Esophagus squamous epithelium (tissue), 5 donors: Measurements from ENCODE around the gene OR7C1. TPM values are rescaled to one million over a fixed set of nuclear protein-coding genes. Genes with fewer than 3 reads are reported as not detected.
A peak's percentile ranks its signal among the peaks of the same experiment; 100 is the strongest.

Source experiments
- DNase-seq: peaks from one replicate; lab custom pipeline; 2025; lab: John Stamatoyannopoulos, UW
- H3K27ac ChIP-seq, 4 donors: fragments of 200-600 bp; sonication (generic); one replicate each; pipeline ENCODE4 v1.5.1; 2016 to 2019; ENCODE audit warnings: mild to moderate bottlenecking in 1 of 4
- H3K27me3 ChIP-seq, 4 donors: fragments of 200-600 bp; sonication (generic); 1 replicate in 3 of 4; 2 replicates in 1 of 4; pipeline versions ENCODE4 v1.5.1 to v1.6.0; 2017 to 2021; ENCODE audit warnings: antibody characterized with exemption in 1 of 4
- H3K36me3 ChIP-seq, 3 donors: fragments of 200-600 bp; sonication (generic); one replicate each; pipeline ENCODE4 v1.5.1; 2016 to 2019
- H3K4me1 ChIP-seq, 3 donors: fragments of 200-600 bp; sonication (generic); one replicate each; pipeline ENCODE4 v1.5.1; 2017 to 2019
- H3K4me3 ChIP-seq, 4 donors: fragments of 200-600 bp; sonication (generic); 1 replicate in 3 of 4; 2 replicates in 1 of 4; pipeline ENCODE4 v1.5.1; 2016 to 2019; ENCODE audit warnings: mild to moderate bottlenecking in 2 of 4, moderate library complexity in 1 of 4
- H3K9me3 ChIP-seq, 3 donors: fragments of 200-600 bp; sonication (generic); one replicate each; pipeline ENCODE4 v1.5.1; 2016 to 2019
- CTCF ChIP-seq, 6 experiments: fragments of 450-650 bp in 4 of 6; fragments of 200-600 bp in 2 of 6; sonication (generic) in 2 of 6; IDR thresholded peaks; one replicate each; pipeline ENCODE4 v1.5.1; 2016 to 2019; ENCODE audit warnings: antibody characterized with exemption in 6 of 6, mild to moderate bottlenecking in 4 of 6, moderate library complexity in 4 of 6
- POLR2A ChIP-seq, 4 donors: fragments of 450-650 bp; IDR thresholded peaks; one replicate each; pipeline ENCODE4 v1.6.1; 2017; ENCODE audit warnings: antibody characterized with exemption in 4 of 4, mild to moderate bottlenecking in 4 of 4, moderate library complexity in 3 of 4
- WGBS, 2 donors: methylation state at CpG; one replicate each; pipeline ENCODE4 v1.1.5; 2018; 5-methylcytosine and 5-hydroxymethylcytosine counted together
- intact Hi-C: fragments of 100-400 bp; cut with DNase I; formaldehyde crosslinking; loops from one replicate; pipeline ENCODE4 v1.15.0; 2022
- small RNA-seq, 4 donors: library from RNA; depleted of rRNA; stranded (forward); fragments of <200 nt; gene quantifications; one replicate each; pipeline ENCODE3, GENCODE V24; 2016
- total RNA-seq, 4 donors: library from RNA; depleted of rRNA; stranded (reverse); fragments of >200 nt; gene quantifications; one replicate each; pipeline ENCODE4 v1.1.0, GENCODE V29; 2016
- donor health status: DM: yes; HTN: yes; CAD: no.

OR7C1 gene
- total RNA-seq, 4 donors from 2014 or later = not detected

DNA sequence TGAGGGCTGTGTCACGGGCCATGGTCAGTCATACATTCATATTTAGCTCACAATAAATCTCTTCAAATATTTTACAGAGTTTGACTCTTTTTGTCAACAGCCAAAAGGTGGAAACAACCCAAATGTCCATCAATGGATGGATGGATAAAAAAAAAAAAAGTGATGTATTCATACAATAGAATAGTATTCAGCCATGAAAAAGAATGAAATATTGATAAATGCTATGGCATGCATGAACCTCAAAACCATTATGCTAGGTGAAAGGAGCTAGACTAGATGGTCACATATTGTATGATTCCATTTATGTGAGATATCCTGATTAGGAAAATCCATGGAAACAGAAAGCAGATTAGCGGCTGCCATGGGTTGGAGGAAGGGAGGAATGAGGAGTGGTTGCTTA lies 72.9 kb downstream of the OR7C1 start:
- Histone ChIP-seq H3K4me3 (no peak overlapping the region), H3K27me3 (peaks cover 0 to 9% (median 0%) of the 10 kb centered on the region in 4 donors), H3K9me3 (no peaks in the 10 kb centered on the region), H3K4me1 (peaks cover 0 to 6% (median 0%) of the 10 kb centered on the region in 3 donors), H3K36me3 (no peaks in the 10 kb centered on the region), H3K27ac (no peak overlapping the region)
- no peak for TF ChIP-seq CTCF (IDR thresholded peaks at IDR 0.05)
- no peak for TF ChIP-seq POLR2A (IDR thresholded peaks at IDR 0.05)
- intact Hi-C loops = no loop called here
- WGBS, 2 donors = 83 to 86% methylated on average over 2 of the region's 2 CpGs
- DNase-seq = no peak

DNA sequence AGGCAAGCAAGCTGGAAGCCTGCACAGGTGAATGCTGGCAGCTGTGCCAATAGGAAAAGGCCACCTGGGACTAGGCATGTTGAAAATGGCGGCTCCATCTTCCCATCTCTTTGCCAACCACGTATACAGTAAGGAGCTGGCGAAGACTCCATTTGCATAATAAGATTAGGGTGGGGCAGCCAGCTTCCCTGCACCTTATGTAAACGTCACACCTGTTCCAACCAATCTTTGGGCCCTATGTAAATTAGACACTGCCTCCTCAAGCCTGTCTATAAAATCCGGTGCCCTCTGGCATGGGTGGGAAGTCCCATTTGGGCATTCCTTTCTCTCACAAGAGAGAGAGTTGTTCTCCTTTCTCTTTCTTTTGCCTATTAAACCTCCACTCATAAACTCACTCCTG lies 73.4 kb downstream of the OR7C1 start:
- DNase-seq = no peak
- intact Hi-C loops = no loop called here
- TF ChIP-seq POLR2A (IDR thresholded peaks at IDR 0.05) = no peak
- no peak for TF ChIP-seq CTCF (IDR thresholded peaks at IDR 0.05)

GRCh38 chr19:14758816-14759215 lies 76.2 kb downstream of the OR7C1 start:
- Histone ChIP-seq H3K36me3 (no peaks in the 10 kb centered on the region), H3K27ac (no peak overlapping the region), H3K9me3 (no peaks in the 10 kb centered on the region), H3K27me3 (peaks cover 0 to 2% (median 0%) of the 10 kb centered on the region in 4 donors), H3K4me3 (peak overlapping the region in 3 of 4 donors; percentile 16 to 24 (median 20)), H3K4me1 (peaks cover 0 to 6% (median 0%) of the 10 kb centered on the region in 3 donors)
- TF ChIP-seq CTCF (IDR thresholded peaks at IDR 0.05) (no peak), POLR2A (IDR thresholded peaks at IDR 0.05) (no peak)
- WGBS, 2 donors = 36 to 45% methylated on average over 16 of the region's 16 CpGs
- intact Hi-C loops = no loop called here
- DNase-seq = no peak

More for the DNA sequence above, 73.4 kb downstream of the OR7C1 start:
- H3K36me3 ChIP-seq = no peaks in the 10 kb centered on the region
- peaks cover 0 to 6% (median 0%) of the 10 kb centered on the region in 3 donors for H3K4me1 ChIP-seq
- WGBS, 2 donors = 35 to 50% methylated on average over 5 of the region's 5 CpGs
- H3K27ac ChIP-seq = no peak overlapping the region
- no peaks in the 10 kb centered on the region for H3K9me3 ChIP-seq
- peaks cover 0 to 9% (median 0%) of the 10 kb centered on the region in 4 donors for H3K27me3 ChIP-seq
- H3K4me3 ChIP-seq = no peak overlapping the region

- Histone ChIP-seq H3K9me3 (no peaks in the 10 kb centered on the region), H3K36me3 (peaks cover 0 to 2% (median 0%) of the 10 kb centered on the region in 3 donors), H3K4me3 (no peak overlapping the region), H3K27me3 (no peaks in the 10 kb centered on the region), H3K27ac (no peak overlapping the region), H3K4me1 (no peaks in the 10 kb centered on the region)
- WGBS, 2 donors = 60 to 70% methylated on average over 6 of the region's 6 CpGs
- TF ChIP-seq POLR2A (IDR thresholded peaks at IDR 0.05) = no peak
- no peak for TF ChIP-seq CTCF (IDR thresholded peaks at IDR 0.05)
- intact Hi-C loops = no loop called here
- no peak for DNase-seq
Measured at GRCh38 chr19:14748601-14749000, 86.4 kb downstream of the OR7C1 start.

Small RNAs within 50 kb of the gene (small RNA-seq; reads per million reads assigned to genes)
- gene AC005255.1 = 0 to 0.15 (median 0) reads per million in 4 donors

Other genes starting within 250 kb of the OR7C1 start
- gene ADGRE3, start 160.3 kb downstream of the OR7C1 start, total RNA-seq = under 1 TPM in 1 of 4 donors, not detected in 3; 0.29 TPM
- gene ZNF333, start 145.1 kb downstream of the OR7C1 start, total RNA-seq = 10 to 100 TPM in 1 of 4 donors, 1 to 10 TPM in 3; 1.1 to 20.2 (median 3.9) TPM
- gene ADGRE2, start 56.6 kb downstream of the OR7C1 start, total RNA-seq = 1 to 10 TPM in 3 of 4 donors, under 1 TPM in 1; 0.49 to 5.8 (median 4.0) TPM
- gene OR7A5, start within 50 bp of the OR7C1 start, total RNA-seq = under 1 TPM in 1 of 4 donors, not detected in 3; 0.38 TPM
- not detected for gene OR7A10, start 13.7 kb upstream of the OR7C1 start, total RNA-seq
- not detected for gene OR7A17, start 50.9 kb upstream of the OR7C1 start, total RNA-seq
- gene OR7C2, start 106.3 kb upstream of the OR7C1 start, total RNA-seq = not detected
- gene SLC1A6, start 144.7 kb upstream of the OR7C1 start, total RNA-seq = not detected
- gene CASP14, start 214.3 kb upstream of the OR7C1 start, total RNA-seq = under 1 TPM in 2 of 4 donors, not detected in 2; 0.42 to 0.44 TPM
- not detected for gene OR1I1, start 247.0 kb upstream of the OR7C1 start, total RNA-seq